Measurements from ENCODE around the gene FBXO15. TPM values are rescaled to one million over a fixed set of nuclear protein-coding genes. Genes with fewer than 3 reads are reported as not detected.

The FBXO15 gene
- total and polyA plus RNA-seq, 2 of the 13 experiments (the other 11 are each of a cell fraction or from before 2014, with no cell fraction given): 0.09 to 0.12 TPM

- TF ChIP-seq SKIL (CRISPR knock-in tag; IDR thresholded peaks at IDR 0.05; ENCODE audit: borderline replicate concordance) (no peak; the same call in 1 of the 2 replicates), TOPORS (CRISPR knock-in tag; IDR thresholded peaks at IDR 0.05) (peak; percentile 76; the same call in 1 of the 2 replicates), ZNF3 (CRISPR knock-in tag; IDR thresholded peaks at IDR 0.05) (no peak), CREBL2 (CRISPR knock-in tag; IDR thresholded peaks at IDR 0.05; ENCODE audit: borderline replicate concordance) (0 out of 2 replicates have a peak, but pooled peaks have one; percentile 55), ZNF616 (CRISPR knock-in tag; IDR thresholded peaks at IDR 0.05; ENCODE audit: low read depth) (0 out of 2 replicates have a peak, but pooled peaks have one; percentile 64), ZNF749 (CRISPR knock-in tag; IDR thresholded peaks at IDR 0.05; ENCODE audit: borderline replicate concordance) (peak; percentile 66; the same call in 1 of the 2 replicates), ZNF513 (CRISPR knock-in tag; conservative IDR thresholded peaks at IDR 0.05) (peak; percentile 66; the same call in 1 of the 2 replicates), FOXM1 (CRISPR knock-in tag; IDR thresholded peaks at IDR 0.05) (no peak), ZBTB40 (IDR thresholded peaks at IDR 0.05) (no peak), ZBTB40 (CRISPR knock-in tag; IDR thresholded peaks at IDR 0.05) (peak; percentile 89), NFKB2 (CRISPR knock-in tag; IDR thresholded peaks at IDR 0.05; ENCODE audit: borderline replicate concordance) (peak; percentile 99), PITX1 (CRISPR knock-in tag; IDR thresholded peaks at IDR 0.05) (peak; percentile 69; the same call in 1 of the 2 replicates), THAP11 (CRISPR knock-in tag; IDR thresholded peaks at IDR 0.05) (peak; percentile 99), SRY (CRISPR knock-in tag; IDR thresholded peaks at IDR 0.05) (peak; percentile 71; the same call in 1 of the 2 replicates), ZKSCAN8 (CRISPR knock-in tag; IDR thresholded peaks at IDR 0.05; ENCODE audit: borderline replicate concordance) (no peak), TCF7L2 (IDR thresholded peaks at IDR 0.05; ENCODE audit: low read depth, low read length) (no peak)
These were observed at the start of gene FBXO15, which contains the start of gene TIMM21 (continued) for GRCh38 chr18:74147779-74148542.
